ENCODE data around the gene DYNC1I1.

Gene DYNC1I1

GRCh38 chr7:95793658-95794057 lies 21.3 kb downstream of the DYNC1I1 start:
- DNase-seq, result no peak

GRCh38 chr7:95794917-95795515 lies 22.7 kb downstream of the DYNC1I1 start:
- peak; percentile 18 for DNase-seq

- DNase-seq, result no peak
Measured at GRCh38 chr7:95796617-95797016, 24.3 kb downstream of the DYNC1I1 start.

GRCh38 chr7:95798401-95798930 lies 26.1 kb downstream of the DYNC1I1 start:
- DNase-seq, result no peak

GRCh38 chr7:95800787-95801186 lies 28.4 kb downstream of the DYNC1I1 start:
- DNase-seq, result no peak

- DNase-seq, result no peak
Measured at GRCh38 chr7:95802270-95802669, 29.9 kb downstream of the DYNC1I1 start.

- no peak for DNase-seq
Measured at GRCh38 chr7:95804052-95804451, 31.7 kb downstream of the DYNC1I1 start.

- no peak for DNase-seq
Measured at GRCh38 chr7:95805909-95806308, 33.6 kb downstream of the DYNC1I1 start.

- DNase-seq, result no peak
Measured at GRCh38 chr7:95808396-95808795, 36.0 kb downstream of the DYNC1I1 start.

GRCh38 chr7:95811846-95812445 lies 39.6 kb downstream of the DYNC1I1 start:
- peak; percentile 67 for DNase-seq

GRCh38 chr7:95814721-95815120 lies 42.4 kb downstream of the DYNC1I1 start:
- DNase-seq, result no peak

GRCh38 chr7:95817866-95818640 lies 45.7 kb downstream of the DYNC1I1 start:
- no peak for DNase-seq

- no peak for DNase-seq
Measured at GRCh38 chr7:95820778-95821177, 48.4 kb downstream of the DYNC1I1 start.

GRCh38 chr7:95822717-95823116 lies 50.4 kb downstream of the DYNC1I1 start:
- no peak for DNase-seq

GRCh38 chr7:95824616-95825015 lies 52.3 kb downstream of the DYNC1I1 start:
- DNase-seq, result no peak

GRCh38 chr7:95828824-95829790 lies 56.8 kb downstream of the DYNC1I1 start:
- no peak for DNase-seq

GRCh38 chr7:95840953-95841950 lies 68.9 kb downstream of the DYNC1I1 start:
- DNase-seq, result peak; percentile 5

GRCh38 chr7:95843286-95843685 lies 70.9 kb downstream of the DYNC1I1 start:
- DNase-seq, result no peak

GRCh38 chr7:95845007-95845406 lies 72.7 kb downstream of the DYNC1I1 start:
- DNase-seq, result no peak

GRCh38 chr7:95847061-95847460 lies 74.7 kb downstream of the DYNC1I1 start:
- DNase-seq, result no peak

- DNase-seq, result no peak
Measured at GRCh38 chr7:95859429-95859828, 87.1 kb downstream of the DYNC1I1 start.

Measured in NCI-H2171 treated with DMSO at 0.1 percent for 48 hours (cell line).